ENCODE data around the gene AAK1. TPM values are rescaled to one million over a fixed set of nuclear protein-coding genes. Genes with fewer than 3 reads are reported as not detected.

The AAK1 gene
- total RNA-seq, 4 donors from 2014 or later, result 34.8 to 109 (median 70.2) TPM

DNA sequence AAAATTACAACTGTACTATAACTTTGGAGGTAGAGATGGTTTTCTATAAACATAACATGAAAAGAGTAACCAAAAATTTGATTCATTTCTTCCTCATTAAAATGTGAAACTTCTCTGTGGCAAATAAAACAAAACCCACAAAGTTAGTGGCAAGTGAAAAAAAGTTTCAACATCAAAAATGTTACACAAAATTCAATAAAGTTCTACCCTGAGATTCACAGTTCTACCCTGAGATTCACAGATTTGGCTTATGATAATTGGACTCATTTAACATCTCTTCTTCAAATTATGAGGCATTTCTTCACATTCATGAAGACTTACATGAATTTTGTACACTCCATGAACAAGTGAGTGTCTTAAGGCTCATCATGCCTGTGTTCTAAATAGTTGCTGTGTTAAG is 51.0 kb downstream of the AAK1 start:
- DNase-seq, result no peak
- Histone ChIP-seq H3K36me3 (no peaks in the 10 kb centered on the region), H3K27ac (no peak overlapping the region), H3K9me3 (no peaks in the 10 kb centered on the region), H3K4me1 (peaks cover 0 to 12% (median 5%) of the 10 kb centered on the region in 4 donors), H3K27me3 (no peaks in the 10 kb centered on the region), H3K4me3 (no peak overlapping the region)
- in situ Hi-C loops (cut with MboI; ENCODE audit: low pct_ligation_motif_present in 1 of 4, low pct_unique_long_range_greater_than_20kb in 1 of 4, low sequenced_read_pairs in 3 of 4), result no loop called here
- TF ChIP-seq POLR2AphosphoS5 (IDR thresholded peaks at IDR 0.05), result no peak
- TF ChIP-seq, protein P1, sequence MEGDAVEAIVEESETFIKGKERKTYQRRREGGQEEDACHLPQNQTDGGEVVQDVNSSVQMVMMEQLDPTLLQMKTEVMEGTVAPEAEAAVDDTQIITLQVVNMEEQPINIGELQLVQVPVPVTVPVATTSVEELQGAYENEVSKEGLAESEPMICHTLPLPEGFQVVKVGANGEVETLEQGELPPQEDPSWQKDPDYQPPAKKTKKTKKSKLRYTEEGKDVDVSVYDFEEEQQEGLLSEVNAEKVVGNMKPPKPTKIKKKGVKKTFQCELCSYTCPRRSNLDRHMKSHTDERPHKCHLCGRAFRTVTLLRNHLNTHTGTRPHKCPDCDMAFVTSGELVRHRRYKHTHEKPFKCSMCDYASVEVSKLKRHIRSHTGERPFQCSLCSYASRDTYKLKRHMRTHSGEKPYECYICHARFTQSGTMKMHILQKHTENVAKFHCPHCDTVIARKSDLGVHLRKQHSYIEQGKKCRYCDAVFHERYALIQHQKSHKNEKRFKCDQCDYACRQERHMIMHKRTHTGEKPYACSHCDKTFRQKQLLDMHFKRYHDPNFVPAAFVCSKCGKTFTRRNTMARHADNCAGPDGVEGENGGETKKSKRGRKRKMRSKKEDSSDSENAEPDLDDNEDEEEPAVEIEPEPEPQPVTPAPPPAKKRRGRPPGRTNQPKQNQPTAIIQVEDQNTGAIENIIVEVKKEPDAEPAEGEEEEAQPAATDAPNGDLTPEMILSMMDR (IDR thresholded peaks at IDR 0.05), result no peak
- TF ChIP-seq EP300 (IDR thresholded peaks at IDR 0.05; ENCODE audit: low read depth), result no peak
- TF ChIP-seq POLR2A (IDR thresholded peaks at IDR 0.05), result no peak
- intact Hi-C loops (cut with DNase I; ENCODE audit: low total_unique reads), result no loop called here

DNA sequence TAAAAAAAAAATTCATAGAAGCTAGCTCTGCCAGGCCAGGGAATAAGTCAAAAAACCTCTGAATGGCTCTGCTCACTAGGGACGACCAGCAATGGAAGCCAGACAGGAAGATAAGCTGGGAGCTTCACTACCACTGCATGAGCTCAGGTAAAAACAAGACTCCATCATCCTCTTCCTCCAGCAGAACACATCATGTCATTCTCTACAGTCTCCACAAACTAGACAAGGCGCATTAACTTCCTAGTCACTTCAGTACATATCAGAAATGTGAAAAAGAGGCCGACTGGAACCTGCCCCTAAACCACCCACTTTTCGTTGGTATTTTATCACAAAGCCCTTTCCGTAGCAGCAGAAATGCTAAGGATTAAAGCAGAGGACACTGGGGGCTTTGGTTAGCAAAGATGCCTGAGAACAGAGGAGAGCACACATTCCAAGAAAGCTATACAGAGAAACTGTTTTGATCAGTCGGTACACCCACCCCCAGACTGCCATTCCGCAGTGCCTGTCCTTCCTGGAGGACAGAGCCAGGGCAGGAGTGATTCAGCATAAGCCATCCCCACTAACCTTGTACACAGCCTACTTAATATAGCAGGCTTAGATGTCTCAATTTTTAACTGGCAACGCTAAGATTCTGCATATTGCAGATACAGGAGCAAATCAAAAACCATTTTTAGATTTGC is 53.4 kb downstream of the AAK1 start:
- no peak for TF ChIP-seq EP300 (IDR thresholded peaks at IDR 0.05; ENCODE audit: low read depth)
- no peak for TF ChIP-seq POLR2AphosphoS5 (IDR thresholded peaks at IDR 0.05)
- TF ChIP-seq, protein P1 (IDR thresholded peaks at IDR 0.05), result no peak
- no peak for TF ChIP-seq POLR2A (IDR thresholded peaks at IDR 0.05)
- H3K27ac ChIP-seq, result no peak overlapping the region
- intact Hi-C loops (cut with DNase I; ENCODE audit: low total_unique reads), result no loop called here
- 80 to 81% methylated on average over 8 of the region's 8 CpGs for WGBS, 2 donors (ENCODE audit: low coverage in 1 of 2)
- peaks cover 0 to 17% (median 5%) of the 10 kb centered on the region in 4 donors for H3K4me1 ChIP-seq
- no peaks in the 10 kb centered on the region for H3K9me3 ChIP-seq
- DNase-seq, result no peak
- no peaks in the 10 kb centered on the region for H3K36me3 ChIP-seq
- H3K4me3 ChIP-seq, result no peak overlapping the region
- H3K27me3 ChIP-seq, result no peaks in the 10 kb centered on the region
- in situ Hi-C loops (cut with MboI; ENCODE audit: low pct_ligation_motif_present in 1 of 4, low pct_unique_long_range_greater_than_20kb in 1 of 4, low sequenced_read_pairs in 3 of 4), result no loop called here

DNA sequence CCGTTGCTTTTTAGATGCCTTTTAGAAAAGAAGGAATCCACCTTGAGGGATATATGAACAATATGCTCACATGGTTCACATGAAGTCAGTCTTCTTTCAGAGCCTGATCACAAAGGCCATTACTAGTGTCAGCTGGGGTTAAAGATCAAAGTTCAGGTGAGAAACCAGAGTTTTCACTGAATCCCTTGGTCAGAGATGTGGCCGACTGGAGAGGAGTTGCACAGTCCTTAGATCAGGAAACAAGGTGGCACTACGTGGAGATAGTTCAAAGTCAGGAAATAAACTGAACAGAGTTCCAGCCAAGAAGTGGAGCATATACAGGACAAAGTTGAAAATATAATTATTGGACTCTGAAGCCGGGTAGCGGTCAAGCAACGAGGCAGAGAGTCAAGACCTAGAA is 54.6 kb downstream of the AAK1 start:
- Histone ChIP-seq H3K4me1 (peaks cover 0 to 25% (median 5%) of the 10 kb centered on the region in 4 donors), H3K27ac (peak overlapping the region in 1 of 4 donors; percentile 24), H3K27me3 (no peaks in the 10 kb centered on the region), H3K9me3 (no peaks in the 10 kb centered on the region), H3K36me3 (no peaks in the 10 kb centered on the region), H3K4me3 (no peak overlapping the region)
- in situ Hi-C loops (cut with MboI; ENCODE audit: low pct_ligation_motif_present in 1 of 4, low pct_unique_long_range_greater_than_20kb in 1 of 4, low sequenced_read_pairs in 3 of 4) (no loop called here), intact Hi-C loops (cut with DNase I; ENCODE audit: low total_unique reads) (no loop called here)
- no peak for DNase-seq
- WGBS, 2 donors (ENCODE audit: low coverage in 1 of 2), result 62 to 71% methylated on average over 6 of the region's 6 CpGs
- TF ChIP-seq POLR2AphosphoS5 (IDR thresholded peaks at IDR 0.05) (no peak), EP300 (IDR thresholded peaks at IDR 0.05; ENCODE audit: low read depth) (no peak), POLR2A (IDR thresholded peaks at IDR 0.05) (no peak)
- TF ChIP-seq, protein P1 (IDR thresholded peaks at IDR 0.05), result no peak

DNA sequence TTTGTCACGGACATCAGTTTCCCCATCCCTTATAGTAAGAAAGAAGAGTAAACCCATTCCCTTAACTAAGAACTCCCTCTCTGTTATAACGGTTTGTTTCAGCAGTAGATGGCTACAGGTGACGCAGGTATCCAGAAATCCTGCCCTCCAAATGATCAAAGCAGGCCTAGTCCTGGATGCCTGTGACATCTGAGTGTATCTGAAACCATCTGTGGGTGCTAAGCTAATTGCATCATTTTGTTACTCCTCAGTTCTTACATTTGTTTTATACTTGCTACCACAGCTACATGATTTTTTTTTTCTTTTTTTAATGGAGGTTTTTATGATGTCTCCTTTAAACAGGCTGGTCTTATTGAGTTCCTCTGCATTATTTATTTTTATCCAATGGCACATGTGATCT is 55.1 kb downstream of the AAK1 start:
- H3K27me3 ChIP-seq, result no peaks in the 10 kb centered on the region
- H3K4me1 ChIP-seq, result peaks cover 0 to 30% (median 8%) of the 10 kb centered on the region in 4 donors
- WGBS, 2 donors (ENCODE audit: low coverage in 1 of 2), result 69 to 85% methylated on average over 3 of the region's 3 CpGs
- intact Hi-C loops (cut with DNase I; ENCODE audit: low total_unique reads) (no loop called here), in situ Hi-C loops (cut with MboI; ENCODE audit: low pct_ligation_motif_present in 1 of 4, low pct_unique_long_range_greater_than_20kb in 1 of 4, low sequenced_read_pairs in 3 of 4) (no loop called here)
- no peaks in the 10 kb centered on the region for H3K9me3 ChIP-seq
- H3K27ac ChIP-seq, result no peak overlapping the region
- TF ChIP-seq POLR2AphosphoS5 (IDR thresholded peaks at IDR 0.05) (no peak), POLR2A (IDR thresholded peaks at IDR 0.05) (no peak)
- no peak for DNase-seq
- H3K36me3 ChIP-seq, result no peaks in the 10 kb centered on the region
- no peak overlapping the region for H3K4me3 ChIP-seq
